ENCODE data around the gene H1-8.
A peak's percentile ranks its signal among the peaks of the same experiment; 100 is the strongest.

The H1-8 gene

DNA sequence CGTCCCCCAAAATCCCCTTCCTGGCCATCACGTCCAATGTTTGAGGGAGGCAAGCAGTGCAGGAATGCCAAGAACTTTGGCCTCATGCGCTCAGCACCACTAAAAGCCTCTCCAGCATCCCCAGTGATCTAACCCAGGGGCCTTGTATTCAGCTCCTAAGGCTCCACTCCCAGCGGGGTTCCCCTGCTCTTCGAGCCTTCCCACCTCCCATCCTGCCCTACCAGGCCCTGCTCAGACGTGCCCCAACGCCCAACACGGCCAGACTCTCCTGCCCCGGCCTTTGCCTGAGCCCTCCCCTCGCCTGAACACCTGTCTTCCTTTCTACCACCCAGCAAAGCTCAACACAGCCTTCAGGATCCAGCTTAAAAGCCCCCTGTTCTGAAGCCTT, 33.0 kb downstream of the H1-8 start:
- peak; percentile 52 for DNase-seq

DNA sequence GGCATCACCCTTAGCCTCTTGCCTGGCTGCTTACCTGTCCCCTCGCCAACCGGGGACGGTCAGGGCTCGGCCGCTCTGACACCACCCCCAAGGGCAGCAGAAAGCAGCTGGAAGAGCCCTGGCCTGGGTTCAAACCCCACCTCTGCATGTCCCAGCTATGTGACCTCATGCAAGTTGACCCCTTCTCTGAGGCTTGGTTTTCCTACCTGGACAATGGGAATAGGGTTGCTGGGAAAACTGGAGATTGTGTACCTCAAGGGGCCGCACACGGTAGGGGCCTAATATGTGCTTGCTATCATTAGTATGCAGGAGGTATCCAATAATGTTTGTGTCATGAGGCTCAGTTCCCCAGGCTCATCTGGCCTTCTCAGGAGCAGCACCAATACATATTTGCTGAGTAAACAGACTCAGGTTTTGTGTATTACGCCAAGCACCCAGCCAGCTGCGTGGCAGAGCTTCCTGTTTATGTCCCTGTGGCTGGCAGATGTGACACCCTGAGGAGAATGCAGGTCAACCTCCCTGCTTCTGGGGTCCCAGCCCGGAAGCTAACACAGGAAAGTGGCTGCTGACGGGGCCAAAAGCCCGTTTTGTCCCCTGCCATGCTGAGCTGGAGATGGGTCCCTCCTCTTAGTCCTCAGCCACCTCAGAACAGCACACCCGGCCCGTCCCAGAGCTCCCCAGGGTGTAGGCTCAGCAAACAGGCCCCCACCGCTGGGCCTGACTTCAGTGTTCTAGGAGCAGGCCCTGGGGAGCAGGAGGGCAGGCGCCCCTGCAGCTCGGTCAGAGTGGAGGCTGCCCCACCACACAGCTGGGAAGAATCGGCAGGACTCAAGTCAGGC, 33.8 kb downstream of the H1-8 start:
- peak; percentile 55 for DNase-seq

DNA sequence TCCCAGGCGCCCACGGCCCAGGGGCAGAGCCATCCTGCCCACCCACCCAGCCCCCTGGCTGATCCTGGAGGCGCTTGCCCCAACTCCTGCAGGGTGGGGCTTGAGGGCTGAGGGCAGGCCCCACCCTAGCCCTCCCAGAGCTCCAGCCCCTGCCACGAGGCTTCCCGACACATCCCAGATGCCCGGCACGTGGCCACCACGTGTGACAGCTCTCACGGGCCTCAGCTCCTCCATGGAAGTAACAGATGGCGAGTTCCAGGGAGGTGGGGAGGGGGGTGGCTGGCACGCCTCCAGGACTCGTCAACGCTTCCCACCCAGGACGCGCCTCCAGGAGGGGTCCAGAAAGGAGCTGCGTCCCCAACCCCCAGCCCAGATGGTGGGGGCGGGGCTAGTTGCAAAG, 34.4 kb downstream of the H1-8 start:
- peak; percentile 98 for DNase-seq

DNA sequence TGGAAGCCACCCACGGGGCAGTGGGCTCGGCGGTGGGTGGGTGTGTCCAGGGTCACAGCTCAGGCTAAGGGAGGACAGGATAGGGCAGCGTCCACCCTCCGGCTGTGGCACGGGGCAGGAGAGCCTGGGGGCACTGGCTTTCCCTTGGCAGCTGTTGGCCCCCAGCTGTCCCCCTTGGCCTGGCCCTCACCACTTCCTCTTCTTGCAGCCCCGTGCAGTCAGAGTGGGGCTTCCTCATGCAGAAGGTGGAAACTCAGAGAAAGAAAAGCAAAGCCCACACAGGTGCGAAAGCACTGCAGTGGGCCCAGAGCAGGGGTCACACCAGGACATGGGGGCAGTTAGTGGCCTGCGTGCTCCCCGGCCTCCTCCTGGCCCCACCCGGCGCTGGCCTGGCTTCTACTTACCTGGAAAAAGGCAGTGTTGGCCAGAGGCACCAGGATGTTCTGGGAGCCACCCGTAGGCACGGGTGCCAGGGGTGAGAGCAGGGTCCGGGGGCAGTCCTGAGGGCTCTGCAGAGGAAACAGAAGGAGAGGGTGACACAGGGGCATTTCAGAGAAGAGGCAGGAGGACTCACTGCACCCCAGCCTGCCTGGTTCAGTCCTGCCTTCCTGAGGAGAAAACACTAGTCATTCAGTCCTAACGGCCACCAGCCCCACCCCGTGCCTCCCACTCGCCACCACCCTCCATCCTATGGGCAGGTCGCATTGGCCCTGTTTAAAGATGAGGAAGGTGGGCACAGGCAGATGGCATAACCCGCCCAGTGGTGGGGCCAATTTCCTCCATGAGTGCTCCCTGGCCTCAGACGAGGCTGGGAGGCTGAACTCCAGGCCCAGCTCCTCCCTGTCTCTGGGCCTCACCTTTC, 35.2 kb downstream of the H1-8 start:
- DNase-seq = peak; percentile 43

- no peak for DNase-seq
Measured at GRCh38 chr3:129579991-129580390, 37.0 kb downstream of the H1-8 start.

- DNase-seq = no peak
Measured at GRCh38 chr3:129581623-129582022, 38.6 kb downstream of the H1-8 start.

DNA sequence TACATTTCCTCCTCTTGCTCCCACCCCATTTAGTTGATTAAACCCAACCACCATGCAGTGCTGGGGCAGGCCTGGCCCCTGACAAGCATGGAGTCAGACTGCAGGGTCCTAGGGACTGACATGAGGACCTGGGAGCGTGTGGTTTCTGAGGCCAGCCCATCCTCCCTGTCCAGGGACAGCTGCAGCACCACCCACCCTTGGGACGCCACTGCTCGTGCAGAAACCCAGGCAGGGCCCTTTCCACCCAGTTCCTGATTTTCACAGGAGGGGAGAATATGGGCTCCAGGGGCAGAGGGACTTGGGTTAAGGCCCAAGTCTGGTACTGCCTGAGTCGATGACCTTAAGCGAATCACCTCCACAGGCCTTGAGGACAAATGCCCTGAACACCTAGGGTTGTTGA, 39.8 kb downstream of the H1-8 start:
- no peak for DNase-seq

DNA sequence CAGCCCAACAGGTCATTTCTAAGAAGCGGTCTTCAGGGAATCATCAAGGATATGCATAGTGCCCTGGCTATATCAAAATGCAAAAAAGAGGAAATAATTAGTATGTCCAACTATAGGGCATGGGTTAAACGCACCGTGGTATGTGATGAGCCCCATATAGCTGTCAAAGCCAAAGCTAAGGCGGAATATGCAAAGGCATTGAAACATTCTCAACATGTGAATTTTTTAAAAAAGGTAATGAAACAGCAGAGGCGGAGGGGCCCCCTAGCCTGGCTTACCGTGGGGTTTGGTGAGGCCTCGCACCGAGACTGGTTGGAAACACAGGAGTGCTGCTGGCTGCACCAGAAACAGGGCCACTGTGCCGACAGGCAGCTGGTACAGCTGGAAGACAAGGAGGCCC, 40.3 kb downstream of the H1-8 start:
- DNase-seq = no peak

DNA sequence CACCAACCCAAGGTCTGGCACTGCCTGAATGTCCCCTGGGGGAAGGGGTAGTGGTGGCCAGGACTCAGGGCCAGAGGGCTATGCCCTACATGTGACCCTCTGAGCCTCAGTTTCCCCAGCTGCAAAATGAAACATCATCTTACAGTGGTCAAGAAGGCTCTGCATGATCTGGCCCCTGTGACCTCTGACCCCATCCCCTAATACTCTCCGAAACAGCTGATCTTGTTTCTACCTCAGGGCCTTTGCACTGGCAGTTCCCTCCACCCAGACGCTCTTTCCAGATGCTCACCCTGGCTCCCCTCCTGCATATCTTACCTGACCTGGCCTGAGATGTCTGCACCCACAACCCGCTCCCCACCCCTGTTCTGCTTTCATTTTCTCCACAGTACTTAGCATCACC, 41.7 kb downstream of the H1-8 start:
- no peak for DNase-seq

GRCh38 chr3:129585949-129586657, 43.1 kb downstream of the H1-8 start:
- DNase-seq = no peak

- DNase-seq = no peak
Measured at GRCh38 chr3:129586746-129587430, 43.9 kb downstream of the H1-8 start.

DNA sequence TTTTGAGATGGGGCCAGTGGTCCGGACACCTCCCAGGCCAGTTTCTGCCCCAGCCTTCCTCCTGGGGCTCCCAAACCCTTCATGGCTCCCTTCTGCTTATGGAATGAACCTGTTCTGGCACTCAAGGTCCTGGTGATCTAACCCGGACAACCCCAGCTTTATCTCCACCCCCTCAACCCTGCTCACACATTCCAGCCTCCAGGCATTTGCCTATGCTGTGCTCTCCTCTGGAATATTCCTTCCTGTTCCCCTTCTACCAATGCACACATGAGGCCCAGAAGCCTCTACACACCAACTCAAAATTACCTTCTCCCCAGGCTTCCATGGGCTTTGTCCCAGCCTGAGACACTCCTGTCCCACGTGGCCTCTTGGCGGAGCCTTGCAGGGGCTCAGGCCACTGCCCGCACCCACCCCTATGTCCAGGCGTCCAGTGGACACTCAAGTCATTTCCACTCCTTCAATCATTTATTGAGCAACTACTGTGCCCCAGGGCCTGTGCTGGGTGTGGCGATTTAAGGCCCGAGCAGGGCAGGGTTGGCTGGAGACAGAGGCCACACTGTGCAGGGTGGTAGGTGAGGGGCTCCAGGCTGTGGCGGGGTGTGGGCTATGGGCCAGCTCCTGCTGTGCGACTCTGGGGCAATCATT, 44.7 kb downstream of the H1-8 start:
- DNase-seq = no peak

DNA sequence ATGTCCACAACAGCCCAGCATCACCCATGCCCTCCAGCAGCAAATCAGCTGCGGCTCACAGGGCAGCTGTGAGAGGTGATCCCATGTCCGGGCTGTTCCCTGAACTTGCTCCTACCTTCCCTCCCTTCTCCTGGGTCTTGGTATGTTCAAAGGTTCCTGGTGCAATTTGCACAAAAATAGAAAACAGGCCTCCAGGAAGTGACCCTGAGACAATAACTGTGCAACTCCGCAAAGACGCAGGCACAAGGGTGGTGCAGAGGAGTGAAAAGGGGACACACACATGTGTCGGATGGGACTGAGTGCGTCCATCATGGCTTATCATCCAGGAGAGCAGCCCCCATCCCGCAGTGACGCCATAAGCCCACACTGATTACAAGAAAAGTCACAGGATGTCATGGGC, 47.2 kb downstream of the H1-8 start:
- DNase-seq = no peak

DNA sequence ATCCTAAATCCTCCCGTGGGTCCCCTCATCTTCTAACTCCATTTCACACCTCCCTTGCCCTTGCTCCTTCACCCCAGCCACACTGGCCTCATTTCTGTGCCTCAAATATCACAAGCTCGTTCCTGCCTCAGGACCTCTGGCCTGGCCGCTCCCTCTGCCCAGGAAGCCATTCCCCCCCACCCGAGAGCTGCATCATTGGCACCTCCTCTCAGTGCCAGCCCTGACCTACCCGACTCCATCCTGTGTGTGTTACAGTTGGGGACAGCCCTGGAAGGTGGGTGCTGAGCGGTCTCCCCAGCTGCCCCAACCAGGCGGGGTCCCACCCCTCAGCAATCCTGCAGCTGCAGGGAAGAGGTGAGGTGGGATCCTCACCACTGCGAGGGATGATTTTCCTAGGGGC, 49.0 kb downstream of the H1-8 start:
- DNase-seq = no peak

- peak; percentile 84 for DNase-seq
Measured at GRCh38 chr3:129592381-129593131, 49.6 kb downstream of the H1-8 start.

GRCh38 chr3:129593230-129593594, 50.2 kb downstream of the H1-8 start:
- peak; percentile 55 for DNase-seq

GRCh38 chr3:129593595-129594339, 50.8 kb downstream of the H1-8 start:
- DNase-seq = peak; percentile 52

DNA sequence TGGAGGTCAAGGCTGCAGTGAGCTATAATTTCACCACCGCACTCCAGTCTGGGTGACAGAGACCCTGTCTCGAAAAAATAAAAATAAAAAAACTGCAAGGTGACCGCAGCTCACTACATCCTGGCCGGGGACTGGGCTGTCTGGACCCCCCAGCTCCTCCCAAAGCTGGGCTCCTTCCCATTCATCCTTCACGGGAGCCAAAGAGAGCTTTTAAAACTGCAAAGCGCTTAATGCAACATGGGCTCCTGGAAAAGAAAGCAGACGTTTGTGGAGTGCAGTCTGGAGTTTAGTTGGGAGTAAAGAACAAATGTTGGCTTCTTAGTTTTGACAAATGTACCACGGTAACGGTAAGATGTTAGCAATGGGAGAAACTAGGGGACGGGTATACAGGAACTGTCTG, 51.4 kb downstream of the H1-8 start:
- DNase-seq = no peak

DNA sequence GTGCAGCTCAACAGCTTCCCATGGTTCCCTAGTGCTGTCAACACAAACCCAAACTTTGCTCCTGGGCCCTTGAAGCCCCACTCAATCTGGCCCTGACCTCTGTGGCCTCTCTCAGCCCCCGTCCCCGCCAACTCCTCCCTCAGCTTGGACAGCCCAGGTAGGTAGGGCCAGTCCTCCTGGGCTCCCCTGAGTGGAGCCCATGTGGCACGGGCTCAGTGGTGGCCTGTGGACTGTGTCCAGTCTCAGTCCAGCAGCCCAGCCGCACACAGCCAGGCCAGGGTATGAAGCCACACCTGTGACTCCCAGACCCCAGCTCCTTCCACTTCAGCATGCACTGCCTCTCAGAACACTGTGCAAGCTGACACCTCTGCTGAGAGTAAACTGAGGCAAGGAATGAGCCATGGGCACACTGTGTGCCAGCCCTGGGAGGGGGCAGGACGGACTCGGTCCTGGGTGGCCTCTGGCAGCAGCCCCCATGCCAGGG, 52.0 kb downstream of the H1-8 start:
- DNase-seq = no peak

- no peak for DNase-seq
Measured at GRCh38 chr3:129595544-129596193, 52.7 kb downstream of the H1-8 start.

Data from NCI-H82 (cell line).